Smooth muscle cell (in vitro differentiated cells): ENCODE data around the gene OVCA2. TPM values are rescaled to one million over a fixed set of nuclear protein-coding genes. Genes with fewer than 3 reads are reported as not detected.
A peak's percentile ranks its signal among the peaks of the same experiment; 100 is the strongest.

Source experiments
- DNase-seq: peaks from one replicate; lab custom pipeline; 2025; ENCODE audit not compliant: unreplicated experiment; lab: John Stamatoyannopoulos, UW
- H2AFZ ChIP-seq: fragments of 200-600 bp; sonication (generic); 2 replicates; pipeline ENCODE4 v1.6.0; 2016; ENCODE audit warnings: antibody characterized with exemption, low read depth, mild to moderate bottlenecking
- H3F3A ChIP-seq: fragments of 200-600 bp; sonication (generic); 2 replicates; pipeline ENCODE4 v1.6.0; 2017; ENCODE audit warnings: antibody characterized with exemption, low read depth
- H3K27ac ChIP-seq: fragments of 200-600 bp; sonication (generic); 2 replicates; pipeline ENCODE4 v1.5.1; 2016; ENCODE audit warnings: low read depth, mild to moderate bottlenecking
- H3K27me3 ChIP-seq: fragments of 200-600 bp; sonication (generic); 2 replicates; pipeline ENCODE4 v1.6.1; 2016; ENCODE audit warnings: low read depth, mild to moderate bottlenecking
- H3K36me3 ChIP-seq: fragments of 200-600 bp; sonication (generic); 2 replicates; pipeline ENCODE4 v1.5.1; 2016; ENCODE audit warnings: low read depth
- H3K4me1 ChIP-seq: fragments of 200-600 bp; sonication (generic); 2 replicates; pipeline ENCODE4 v1.5.1; 2016; ENCODE audit warnings: low read depth
- H3K4me2 ChIP-seq: fragments of 200-600 bp; sonication (generic); 2 replicates; pipeline ENCODE4 v1.6.0; 2016; ENCODE audit warnings: mild to moderate bottlenecking
- H3K4me3 ChIP-seq: fragments of 200-600 bp; sonication (generic); 2 replicates; pipeline ENCODE4 v1.5.1; 2016; ENCODE audit warnings: mild to moderate bottlenecking
- H3K79me2 ChIP-seq: fragments of 200-600 bp; sonication (generic); 2 replicates; pipeline ENCODE4 v1.6.0; 2016; ENCODE audit warnings: low read depth, mild to moderate bottlenecking
- H3K9ac ChIP-seq: fragments of 200-600 bp; sonication (generic); 2 replicates; pipeline ENCODE4 v1.6.0; 2016; ENCODE audit warnings: low read depth
- H3K9me3 ChIP-seq: fragments of 200-600 bp; sonication (generic); replicated peaks from 2 replicates; pipeline ENCODE4 v1.5.1; 2016; ENCODE audit warnings: low read depth
- H4K20me1 ChIP-seq: fragments of 200-600 bp; sonication (generic); 2 replicates; pipeline ENCODE4 v1.6.0; 2016; ENCODE audit warnings: low read depth
- CTCF ChIP-seq: fragments of 200-600 bp; sonication (generic); IDR thresholded peaks from 2 replicates; pipeline ENCODE4 v1.5.1; 2017; ENCODE audit warnings: borderline replicate concordance, mild to moderate bottlenecking, antibody characterized with exemption; ENCODE audit not compliant: insufficient read depth, poor library complexity, severe bottlenecking
- WGBS: methylation state at CpG from one replicate; pipeline ENCODE4 v1.1.7; 2016; ENCODE audit warnings: low lambda C conversion rate; 5-methylcytosine and 5-hydroxymethylcytosine counted together
- polyA plus RNA-seq: library from polyadenylated mRNA; unstranded; fragments of >200 nt; fragmentation: Nextera tagmentation; extraction: Ambion mirVana; gene quantifications from 2 replicates; pipeline ENCODE4 v1.2.1, GENCODE V29; 2016
- total RNA-seq: library from RNA; depleted of rRNA; stranded (reverse); fragments of >200 nt; gene quantifications from 2 replicates; pipeline ENCODE4 v1.2.3, GENCODE V29; 2014

OVCA2 gene
- total and polyA plus RNA-seq, 2 experiments from 2014 or later = 46.7 to 47.6 TPM

- Histone ChIP-seq H3K4me1 (peaks cover 14% of the 10 kb centered on the region), H4K20me1 (peaks cover 15% of the 10 kb centered on the region), H3K79me2 (peaks cover 4% of the 10 kb centered on the region), H3K9me3 (no peaks in the 10 kb centered on the region), H3F3A (peaks cover 12% of the 10 kb centered on the region), H3K4me3 (no peak overlapping the region), H2AFZ (no peak overlapping the region), H3K27ac (peak overlapping the region; percentile 62), H3K36me3 (no peaks in the 10 kb centered on the region), H3K4me2 (no peak overlapping the region), H3K27me3 (peaks cover 21% of the 10 kb centered on the region), H3K9ac (no peak overlapping the region)
- WGBS = 93% methylated on average over 17 of the region's 17 CpGs
- TF ChIP-seq CTCF = no peak
- DNase-seq = no peak
Observed at GRCh38 chr17:2061441-2061958, 19.7 kb downstream of the OVCA2 start.

- Histone ChIP-seq H3K9ac (peak overlapping the region; percentile 41), H2AFZ (no peak overlapping the region)
- WGBS = 27% methylated on average over 11 of the region's 11 CpGs
Observed at GRCh38 chr17:2062571-2063183, 20.9 kb downstream of the OVCA2 start.

GRCh38 chr17:2063261-2064146 is 21.7 kb downstream of the OVCA2 start:
- Histone ChIP-seq H3K79me2 (no peaks in the 10 kb centered on the region), H4K20me1 (peaks cover 3% of the 10 kb centered on the region), H3K27me3 (peaks cover 10% of the 10 kb centered on the region), H3K9me3 (no peaks in the 10 kb centered on the region), H3K36me3 (no peaks in the 10 kb centered on the region), H3K4me1 (peaks cover 16% of the 10 kb centered on the region), H3F3A (peaks cover 27% of the 10 kb centered on the region), H3K9ac (peak overlapping the region; percentile 41), H3K4me3 (no peak overlapping the region), H2AFZ (no peak overlapping the region), H3K4me2 (peak overlapping the region; percentile 30), H3K27ac (peak overlapping the region; percentile 62)
- no peak for TF ChIP-seq CTCF
- no peak for DNase-seq
- 62% methylated on average over 16 of the region's 16 CpGs for WGBS

More at GRCh38 chr17:2062571-2063183, 20.9 kb downstream of the OVCA2 start:
- no peaks in the 10 kb centered on the region for H3K9me3 ChIP-seq
- H3K4me1 ChIP-seq = peaks cover 16% of the 10 kb centered on the region
- H3K27ac ChIP-seq = peak overlapping the region; percentile 62
- H3F3A ChIP-seq = peaks cover 24% of the 10 kb centered on the region
- H3K27me3 ChIP-seq = peaks cover 18% of the 10 kb centered on the region
- TF ChIP-seq CTCF = no peak
- H4K20me1 ChIP-seq = peaks cover 11% of the 10 kb centered on the region
- peak overlapping the region; percentile 30 for H3K4me2 ChIP-seq
- peaks cover 4% of the 10 kb centered on the region for H3K79me2 ChIP-seq
- no peak overlapping the region for H3K4me3 ChIP-seq
- no peak for DNase-seq
- no peaks in the 10 kb centered on the region for H3K36me3 ChIP-seq
